Activated naive CD4-positive, alpha-beta T cell treated with anti-CD3 and anti-CD28 coated beads for 36 hours (primary cell): Measurements from ENCODE around the gene NOC2L. TPM values are rescaled to one million over a fixed set of nuclear protein-coding genes. Genes with fewer than 3 reads are reported as not detected.

Source experiments
- CTCF ChIA-PET: fragments of 350-600 bp; sonication (Branson Sonifier 250); formaldehyde crosslinking; loops from one replicate; lab custom pipeline; 2021; ENCODE audit warnings: antibody characterized with exemption; lab: Charles Lee
- DNase-seq: peaks from one replicate; pipeline ENCODE4 v3.0.0-alpha.2; 2020
- H3K27ac Mint-ChIP-seq: one replicate; pipeline ENCODE4 v1.8.0; 2021; ENCODE audit warnings: mild to moderate bottlenecking, mixed read lengths
- H3K27me3 Mint-ChIP-seq: one replicate; pipeline ENCODE4 v1.8.0; 2021; ENCODE audit warnings: low read depth, mixed read lengths
- H3K36me3 Mint-ChIP-seq: one replicate; pipeline ENCODE4 v1.8.0; 2021; ENCODE audit warnings: low read depth, mixed read lengths
- H3K4me1 Mint-ChIP-seq: one replicate; pipeline ENCODE4 v1.8.0; 2021; ENCODE audit warnings: low read depth, mixed read lengths
- H3K4me3 Mint-ChIP-seq: one replicate; pipeline ENCODE4 v1.8.0; 2021; ENCODE audit warnings: mild to moderate bottlenecking, moderate library complexity, mixed read lengths
- H3K9me3 Mint-ChIP-seq: one replicate; pipeline ENCODE4 v1.8.0; 2021; ENCODE audit warnings: mixed read lengths
- intact Hi-C: fragments of 100-400 bp; cut with micrococcal nuclease; formaldehyde crosslinking; loops from one replicate; pipeline ENCODE4 v1.15.1; 2023
- total RNA-seq, 2 experiments: library from RNA; stranded (reverse); gene quantifications; one replicate each; pipeline ENCODE4 v1.2.3, GENCODE V29; 2021

The NOC2L gene
- total RNA-seq, 2 experiments from 2014 or later, result 113 to 119 TPM

GRCh38 chr1:941588-942383 lies 17.3 kb downstream of the NOC2L start:
- peaks cover 7% of the 10 kb centered on the region for H3K4me1 Mint-ChIP-seq
- DNase-seq, result no peak
- H3K27me3 Mint-ChIP-seq, result peaks cover 20% of the 10 kb centered on the region
- no peak overlapping the region for H3K4me3 Mint-ChIP-seq
- H3K9me3 Mint-ChIP-seq, result no peaks in the 10 kb centered on the region
- peaks cover 11% of the 10 kb centered on the region for H3K36me3 Mint-ChIP-seq
- intact Hi-C loops, result loop anchor here (2.0 kb wide), 2 partner anchors 17 to 35 kb away; partner anchors contain the start of gene NOC2L
- CTCF ChIA-PET, result interaction anchor here (0.6 to 1.2 kb wide), 2 partner anchors 37 to 665 kb away, joined by 4 to 5 read pairs; no protein-coding TSS in a partner anchor
- H3K27ac Mint-ChIP-seq, result no peak overlapping the region

DNA sequence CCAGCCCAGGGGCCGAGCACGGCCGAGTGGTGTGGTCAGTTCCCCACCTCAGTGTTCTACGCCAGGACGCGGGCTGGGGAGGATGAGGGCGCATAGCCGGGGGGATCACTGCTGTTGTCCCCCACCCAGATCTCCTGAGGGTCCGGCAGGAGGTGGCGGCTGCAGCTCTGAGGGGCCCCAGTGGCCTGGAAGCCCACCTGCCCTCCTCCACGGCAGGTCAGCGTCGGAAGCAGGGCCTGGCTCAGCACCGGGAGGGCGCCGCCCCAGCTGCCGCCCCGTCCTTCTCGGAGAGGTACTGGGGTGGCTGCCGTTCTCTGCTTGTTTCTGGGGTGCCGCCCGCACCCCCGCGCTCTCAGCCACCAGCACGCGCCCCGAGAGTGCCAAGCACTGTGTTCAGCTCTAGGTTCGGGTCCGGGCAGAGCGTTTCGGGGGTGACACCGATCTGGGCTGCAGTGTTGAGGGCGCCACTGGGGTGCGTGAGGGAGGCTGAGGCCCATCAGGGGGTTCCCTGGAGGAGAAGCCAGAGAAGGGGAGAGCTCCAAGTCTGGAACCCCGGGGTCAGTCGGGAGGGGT lies 18.0 kb downstream of the NOC2L start:
- intact Hi-C loops, result loop anchor here (2.0 kb wide), 2 partner anchors 18 to 34 kb away; partner anchors contain the start of gene NOC2L
- H3K27ac Mint-ChIP-seq, result no peak overlapping the region
- no peak for DNase-seq

DNA sequence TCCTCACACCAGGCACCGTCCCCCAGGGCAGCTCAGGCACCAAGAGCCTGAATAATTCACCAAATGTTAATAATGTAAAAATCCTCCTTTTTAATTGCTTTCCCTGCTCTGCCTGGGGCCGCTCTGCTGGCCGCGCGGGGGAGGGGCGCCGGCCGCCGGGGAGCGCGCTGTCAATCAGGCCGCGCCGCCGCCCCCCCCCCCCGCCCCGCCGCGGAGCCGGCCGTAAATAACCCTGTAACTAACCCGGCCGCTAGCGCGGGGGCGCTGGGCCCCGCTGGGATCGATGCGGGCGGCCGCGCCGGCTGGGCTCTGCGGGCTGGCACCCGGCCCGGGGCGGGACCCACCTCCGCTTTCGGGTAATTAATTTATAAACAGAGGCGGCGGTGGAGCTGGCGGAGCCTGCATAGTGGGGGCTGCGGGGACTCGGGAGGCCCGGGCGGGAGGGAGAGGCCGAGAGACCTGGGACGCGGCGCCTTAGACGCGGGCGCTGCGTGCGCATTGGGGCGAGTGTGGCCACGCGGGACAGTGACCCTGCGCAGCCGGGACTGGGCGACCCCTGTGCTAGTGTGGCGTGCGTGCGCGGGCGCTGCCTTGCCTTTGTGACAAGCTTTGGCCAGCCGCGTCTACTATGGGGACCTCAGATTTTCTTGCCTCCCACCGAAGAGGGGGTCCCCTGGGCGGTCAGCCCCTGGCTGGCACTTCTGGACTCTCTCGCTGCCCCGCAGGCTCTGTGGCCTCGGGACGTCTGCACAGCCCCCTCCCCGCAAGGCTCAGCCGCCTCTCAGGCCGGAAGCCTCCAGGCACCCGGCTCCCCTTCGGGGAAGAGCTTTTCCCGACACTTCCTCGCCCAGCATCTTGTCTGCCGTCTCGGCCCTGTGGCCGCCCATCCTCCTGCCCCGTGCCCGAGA lies 18.7 kb downstream of the NOC2L start:
- Mint-ChIP-seq H3K9me3 (no peaks in the 10 kb centered on the region), H3K27ac (no peak overlapping the region), H3K36me3 (peaks cover 3% of the 10 kb centered on the region), H3K27me3 (peaks cover 25% of the 10 kb centered on the region), H3K4me3 (peak overlapping the region; percentile 41), H3K4me1 (peaks cover 10% of the 10 kb centered on the region)
- CTCF ChIA-PET, result interaction anchor here (1.2 kb wide), 1 partner anchor 36 kb away, joined by 5 read pairs; no protein-coding TSS in a partner anchor
- intact Hi-C loops, result loop anchor here (2.0 kb wide), 2 partner anchors 18 to 34 kb away; partner anchors contain the start of gene NOC2L
- DNase-seq, result no peak

More for the DNA sequence above, 18.0 kb downstream of the NOC2L start:
- H3K36me3 Mint-ChIP-seq, result peaks cover 11% of the 10 kb centered on the region
- H3K4me1 Mint-ChIP-seq, result peaks cover 7% of the 10 kb centered on the region
- H3K27me3 Mint-ChIP-seq, result peaks cover 20% of the 10 kb centered on the region
- CTCF ChIA-PET, result interaction anchor here (1.2 kb wide), 1 partner anchor 36 kb away, joined by 5 read pairs; no protein-coding TSS in a partner anchor
- H3K9me3 Mint-ChIP-seq, result no peaks in the 10 kb centered on the region
- H3K4me3 Mint-ChIP-seq, result peak overlapping the region; percentile 46

- CTCF ChIA-PET, result no interaction called here
- Mint-ChIP-seq H3K4me1 (peaks cover 13% of the 10 kb centered on the region), H3K4me3 (no peak overlapping the region), H3K9me3 (no peaks in the 10 kb centered on the region), H3K27me3 (peaks cover 28% of the 10 kb centered on the region), H3K36me3 (no peaks in the 10 kb centered on the region), H3K27ac (no peak overlapping the region)
- intact Hi-C loops, result loop anchor here (2.0 kb wide), 2 partner anchors 19 to 33 kb away; partner anchors contain the start of gene NOC2L
- DNase-seq, result no peak
These were observed 19.4 kb downstream of the NOC2L start for GRCh38 chr1:939511-940106.

GRCh38 chr1:938711-939489 lies 20.2 kb downstream of the NOC2L start:
- peaks cover 13% of the 10 kb centered on the region for H3K4me1 Mint-ChIP-seq
- no peak for DNase-seq
- no peaks in the 10 kb centered on the region for H3K9me3 Mint-ChIP-seq
- H3K4me3 Mint-ChIP-seq, result no peak overlapping the region
- intact Hi-C loops, result no loop called here
- peaks cover 28% of the 10 kb centered on the region for H3K27me3 Mint-ChIP-seq
- CTCF ChIA-PET, result interaction anchor here (0.6 to 1.3 kb wide), 2 partner anchors 10 to 33 kb away, joined by 3 to 7 read pairs; no protein-coding TSS in a partner anchor
- H3K27ac Mint-ChIP-seq, result no peak overlapping the region
- H3K36me3 Mint-ChIP-seq, result no peaks in the 10 kb centered on the region

DNA sequence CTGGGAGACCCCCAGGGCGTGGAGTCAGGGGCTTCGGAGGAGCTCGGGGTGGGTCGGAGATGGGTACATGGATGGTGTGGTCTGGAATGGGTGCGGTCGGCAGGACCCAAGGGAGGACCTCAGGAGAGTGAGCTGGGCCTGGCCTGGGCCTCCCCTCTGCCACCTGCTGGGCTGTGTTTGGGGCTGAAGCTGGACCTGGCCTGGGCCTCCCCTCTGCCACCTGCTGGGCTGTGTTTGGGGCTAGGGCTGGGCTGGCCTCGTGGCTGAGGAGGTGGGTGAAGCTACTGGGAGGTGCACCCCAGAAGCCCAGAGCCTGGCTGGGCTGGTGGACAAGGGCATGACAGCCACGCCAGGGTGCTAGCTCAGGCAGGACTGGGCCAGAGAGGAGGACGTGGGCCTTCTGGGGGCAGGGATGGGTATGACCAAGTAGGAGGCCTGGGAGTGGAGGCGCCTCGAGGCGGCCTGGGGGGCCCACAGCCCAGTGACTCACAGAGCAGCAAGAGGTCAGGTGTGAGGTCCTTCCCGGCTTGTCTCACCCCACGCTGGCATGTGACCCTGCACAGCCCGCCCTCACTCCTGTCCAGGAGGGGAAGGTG lies 20.9 kb downstream of the NOC2L start:
- no peak overlapping the region for H3K27ac Mint-ChIP-seq
- no peak overlapping the region for H3K4me3 Mint-ChIP-seq
- CTCF ChIA-PET, result interaction anchor here (0.6 to 1.3 kb wide), 2 partner anchors 10 to 32 kb away, joined by 3 to 7 read pairs; no protein-coding TSS in a partner anchor
- intact Hi-C loops, result no loop called here
- peaks cover 13% of the 10 kb centered on the region for H3K4me1 Mint-ChIP-seq
- H3K36me3 Mint-ChIP-seq, result no peaks in the 10 kb centered on the region
- DNase-seq, result no peak
- no peaks in the 10 kb centered on the region for H3K9me3 Mint-ChIP-seq
- H3K27me3 Mint-ChIP-seq, result peaks cover 28% of the 10 kb centered on the region

- DNase-seq, result no peak
- H3K27ac Mint-ChIP-seq, result no peak overlapping the region
- intact Hi-C loops, result no loop called here
These were observed 21.5 kb downstream of the NOC2L start for GRCh38 chr1:937521-937920.

DNA sequence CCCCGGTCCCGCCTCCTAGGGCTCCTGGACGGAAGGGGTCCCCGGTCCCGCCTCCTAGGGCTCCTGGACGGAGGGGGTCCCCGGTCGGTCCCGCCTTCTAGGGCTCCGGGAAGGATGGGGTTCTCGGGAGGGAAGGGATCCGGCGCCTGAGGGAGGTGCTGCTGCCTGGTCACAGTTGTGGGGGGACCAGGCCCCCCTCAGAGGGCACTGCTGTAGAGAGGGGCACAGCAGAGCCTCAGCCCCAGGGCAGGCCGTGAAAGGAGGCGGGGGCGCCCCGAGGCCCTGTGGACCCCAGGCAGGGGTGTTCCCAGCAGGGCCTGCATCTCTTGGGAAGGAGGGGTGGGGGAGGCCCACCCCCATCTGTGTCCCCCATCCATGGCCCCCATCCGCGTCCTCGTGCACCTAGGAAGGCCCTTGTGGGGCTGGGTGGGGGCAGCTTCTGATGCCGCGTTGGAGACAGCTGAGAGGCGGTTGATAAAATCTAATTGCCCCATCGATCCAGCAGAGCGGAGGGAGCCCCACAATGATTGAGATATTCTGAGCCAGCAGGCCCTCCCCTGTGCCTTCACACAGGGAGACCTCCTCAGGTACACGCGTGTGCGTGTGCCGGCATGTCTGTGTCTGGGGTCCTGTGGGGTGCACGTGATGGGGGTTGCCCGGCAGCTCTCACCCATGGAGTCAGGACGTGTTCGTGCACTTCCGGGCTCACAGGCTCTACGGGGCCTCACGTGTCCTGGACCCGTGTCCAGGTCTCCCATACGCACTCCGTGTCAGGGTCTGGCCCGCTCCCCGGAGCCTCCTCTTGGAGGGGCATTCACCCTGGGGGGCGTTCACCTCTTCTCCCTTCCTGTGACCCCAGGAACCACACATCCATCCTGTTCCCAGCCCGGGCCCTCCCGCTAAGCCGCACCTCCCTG lies 22.4 kb downstream of the NOC2L start:
- H3K9me3 Mint-ChIP-seq, result no peaks in the 10 kb centered on the region
- CTCF ChIA-PET, result no interaction called here
- H3K27me3 Mint-ChIP-seq, result peaks cover 28% of the 10 kb centered on the region
- H3K36me3 Mint-ChIP-seq, result no peaks in the 10 kb centered on the region
- intact Hi-C loops, result no loop called here
- no peak overlapping the region for H3K27ac Mint-ChIP-seq
- H3K4me3 Mint-ChIP-seq, result no peak overlapping the region
- H3K4me1 Mint-ChIP-seq, result peaks cover 13% of the 10 kb centered on the region
- DNase-seq, result no peak

More at GRCh38 chr1:937521-937920, 21.5 kb downstream of the NOC2L start:
- H3K9me3 Mint-ChIP-seq, result no peaks in the 10 kb centered on the region
- peaks cover 13% of the 10 kb centered on the region for H3K4me1 Mint-ChIP-seq
- CTCF ChIA-PET, result no interaction called here
- H3K4me3 Mint-ChIP-seq, result no peak overlapping the region
- H3K36me3 Mint-ChIP-seq, result no peaks in the 10 kb centered on the region
- H3K27me3 Mint-ChIP-seq, result peaks cover 28% of the 10 kb centered on the region

GRCh38 chr1:935751-936231 lies 23.3 kb downstream of the NOC2L start:
- no peaks in the 10 kb centered on the region for H3K9me3 Mint-ChIP-seq
- no peak for DNase-seq
- CTCF ChIA-PET, result no interaction called here
- no peaks in the 10 kb centered on the region for H3K36me3 Mint-ChIP-seq
- H3K4me1 Mint-ChIP-seq, result peaks cover 8% of the 10 kb centered on the region
- no peak overlapping the region for H3K4me3 Mint-ChIP-seq
- H3K27ac Mint-ChIP-seq, result no peak overlapping the region
- H3K27me3 Mint-ChIP-seq, result peaks cover 28% of the 10 kb centered on the region
- intact Hi-C loops, result no loop called here
